OCI-LY1 (cell line): ENCODE measurements around the gene ACRBP.

Experiments
- CTCF ChIP-seq: fragments of 200-600 bp; sonication (generic), shearing (Covaris generic); IDR thresholded peaks from 2 replicates; pipeline ENCODE4 v1.5.1; 2017; ENCODE audit warnings: mild to moderate bottlenecking, antibody characterized with exemption, low read length, moderate library complexity, mixed read lengths
- EZH2 ChIP-seq: fragments of 200-600 bp; sonication (generic), shearing (Covaris generic); IDR thresholded peaks from 2 replicates; pipeline ENCODE4 v1.8.0; 2017; ENCODE audit warnings: borderline replicate concordance, mixed run types, mild to moderate bottlenecking, antibody characterized with exemption, low read length, moderate library complexity, mixed read lengths

GRCh38 chr12:6604259-6605029 is 42.8 kb downstream of the ACRBP start:
- TF ChIP-seq CTCF: no peak
- no peak for TF ChIP-seq EZH2
